Spleen (tissue), 7 donors: ENCODE data around the gene AFF1.

Source experiments
- CTCF ChIP-seq, 11 experiments: fragments of 200-600 bp in 7 of 11; fragments of 450-650 bp in 4 of 11; sonication (generic) in 4 of 11; IDR thresholded peaks in 8 of 11; conservative IDR thresholded peaks in 3 of 11; 1 replicate in 7 of 11; 2 replicates in 4 of 11; pipeline versions ENCODE4 v1.4.0 to v1.8.0; 2016 to 2021; ENCODE audit warnings: antibody characterized with exemption in 11 of 11, inconsistent platforms in 4 of 11, mild to moderate bottlenecking in 1 of 11
- POLR2AphosphoS5 ChIP-seq, 3 donors: sonication (generic); formaldehyde crosslinking; IDR thresholded peaks; one replicate each; pipeline ENCODE4 v1.5.1; 2017; ENCODE audit warnings: antibody characterized with exemption in 3 of 3
- donor health status: DM: no; HTN: no; CAD: no; lungs with moderate emphysema.
- donor health status: DM: no; HTN: no; CAD: no.
- donor health status: DM: no; HTN: no; CAD: no.

GRCh38 chr4:86942185-86942666, 7.4 kb downstream of the AFF1 start:
- TF ChIP-seq POLR2AphosphoS5 (IDR thresholded peaks at IDR 0.05) (no peak), CTCF (IDR thresholded peaks at IDR 0.05 in 8 of 11, conservative IDR thresholded peaks at IDR 0.05 in 3 of 11) (no peak)
